Measurements from ENCODE around the gene MCUB.

DNA sequence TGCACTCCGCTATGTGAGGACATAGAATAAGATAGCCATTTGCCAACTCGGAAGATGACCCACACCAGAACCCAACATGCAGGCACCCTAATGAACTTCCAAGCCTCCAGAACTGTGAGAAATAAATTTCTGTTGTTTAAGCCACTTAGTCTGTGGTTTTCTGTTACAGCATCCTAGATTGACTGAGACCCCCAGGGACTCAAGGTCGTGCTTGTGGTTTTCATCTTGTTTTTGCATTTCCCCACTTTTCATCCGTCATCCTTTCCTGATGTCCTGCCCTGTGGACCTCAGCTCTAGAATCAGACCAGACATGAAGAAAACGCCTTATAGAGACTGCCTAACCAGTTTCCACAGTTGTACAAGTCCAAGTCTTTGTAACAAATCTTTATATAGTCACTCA is 54.4 kb downstream of the MCUB start:
- no peak for TF ChIP-seq EZH2 (IDR thresholded peaks at IDR 0.05)
- TF ChIP-seq POLR2AphosphoS5 (IDR thresholded peaks at IDR 0.05; ENCODE audit: borderline replicate concordance, low read depth, low read length), result no peak
- TF ChIP-seq FOXP2 (optimal IDR thresholded peaks at IDR 0.05; ENCODE audit: control extremely low read depth, extremely low read length, insufficient read depth), result no peak
